ENCODE measurements around the gene PSG1. TPM values are rescaled to one million over a fixed set of nuclear protein-coding genes. Genes with fewer than 3 reads are reported as not detected.
"Not testable (repeated sequence)": the region's sequence is repeated elsewhere in the genome, so short reads cannot be mapped to it uniquely, and the experiment has no call there.

Gene PSG1
- total RNA-seq, 2 donors from 2014 or later = not detected

DNA sequence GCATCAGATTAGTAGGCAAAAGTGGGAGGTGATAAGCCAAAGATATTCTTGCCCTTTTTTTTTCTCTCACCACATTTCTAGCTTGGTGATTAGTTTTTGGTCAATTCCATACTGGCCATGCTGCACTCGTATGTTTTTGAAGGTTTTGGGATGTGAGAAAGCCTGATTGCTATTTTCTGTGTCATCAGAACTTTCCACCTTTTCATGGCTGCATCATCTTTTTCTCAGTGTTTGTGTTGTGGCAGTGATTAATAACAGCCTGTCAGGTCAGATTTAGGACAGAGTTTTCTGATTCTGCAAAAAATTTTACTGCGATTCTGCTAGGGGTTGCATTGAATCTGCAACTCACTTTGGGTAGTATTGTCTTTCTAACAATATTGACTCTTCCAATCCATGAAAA is 32.9 kb downstream of the PSG1 start:
- Histone ChIP-seq H3K9me3 (no peaks in the 10 kb centered on the region), H3K36me3 (no peaks in the 10 kb centered on the region), H3K27ac (no peak overlapping the region), H3K4me1 (replicated peaks) (no peaks in the 10 kb centered on the region), H3K4me3 (no peak overlapping the region), H3K27me3 (replicated peaks; ENCODE audit: insufficient read depth) (no peaks in the 10 kb centered on the region)
- no peak for DNase-seq (ENCODE audit: low spot score)
- intact Hi-C loops (cut with DNase I) = no loop called here
- 75% methylated on average over 2 of the region's 2 CpGs for WGBS
- TF ChIP-seq, protein P1, sequence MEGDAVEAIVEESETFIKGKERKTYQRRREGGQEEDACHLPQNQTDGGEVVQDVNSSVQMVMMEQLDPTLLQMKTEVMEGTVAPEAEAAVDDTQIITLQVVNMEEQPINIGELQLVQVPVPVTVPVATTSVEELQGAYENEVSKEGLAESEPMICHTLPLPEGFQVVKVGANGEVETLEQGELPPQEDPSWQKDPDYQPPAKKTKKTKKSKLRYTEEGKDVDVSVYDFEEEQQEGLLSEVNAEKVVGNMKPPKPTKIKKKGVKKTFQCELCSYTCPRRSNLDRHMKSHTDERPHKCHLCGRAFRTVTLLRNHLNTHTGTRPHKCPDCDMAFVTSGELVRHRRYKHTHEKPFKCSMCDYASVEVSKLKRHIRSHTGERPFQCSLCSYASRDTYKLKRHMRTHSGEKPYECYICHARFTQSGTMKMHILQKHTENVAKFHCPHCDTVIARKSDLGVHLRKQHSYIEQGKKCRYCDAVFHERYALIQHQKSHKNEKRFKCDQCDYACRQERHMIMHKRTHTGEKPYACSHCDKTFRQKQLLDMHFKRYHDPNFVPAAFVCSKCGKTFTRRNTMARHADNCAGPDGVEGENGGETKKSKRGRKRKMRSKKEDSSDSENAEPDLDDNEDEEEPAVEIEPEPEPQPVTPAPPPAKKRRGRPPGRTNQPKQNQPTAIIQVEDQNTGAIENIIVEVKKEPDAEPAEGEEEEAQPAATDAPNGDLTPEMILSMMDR (IDR thresholded peaks at IDR 0.05) = no peak
- TF ChIP-seq POLR2AphosphoS5 (IDR thresholded peaks at IDR 0.05) (no peak), POLR2A (IDR thresholded peaks at IDR 0.05) (no peak)

DNA sequence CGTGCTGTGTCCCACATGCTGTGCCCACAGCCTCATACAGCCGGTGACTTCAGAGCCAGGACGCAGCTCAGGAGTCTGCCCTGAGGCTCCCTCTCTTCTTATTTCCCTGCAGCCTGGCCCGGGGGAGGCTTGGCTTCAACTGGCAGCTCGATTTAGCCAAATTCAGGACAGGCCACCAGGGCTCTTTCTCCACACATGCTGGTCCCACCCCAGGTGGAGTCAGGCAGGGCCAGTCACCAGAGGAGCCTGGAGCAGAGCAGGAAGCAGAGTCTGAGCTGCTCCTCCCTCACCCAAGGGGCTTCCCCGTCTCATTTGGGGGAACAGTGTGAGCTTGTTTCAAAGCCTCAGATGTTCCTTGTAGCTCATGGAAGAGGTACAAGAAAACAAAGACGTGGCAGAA is 35.9 kb downstream of the PSG1 start:
- H3K27ac ChIP-seq; intact Hi-C loops (cut with DNase I): not testable (repeated sequence)
- 65% methylated on average over 7 of the region's 7 CpGs for WGBS

DNA sequence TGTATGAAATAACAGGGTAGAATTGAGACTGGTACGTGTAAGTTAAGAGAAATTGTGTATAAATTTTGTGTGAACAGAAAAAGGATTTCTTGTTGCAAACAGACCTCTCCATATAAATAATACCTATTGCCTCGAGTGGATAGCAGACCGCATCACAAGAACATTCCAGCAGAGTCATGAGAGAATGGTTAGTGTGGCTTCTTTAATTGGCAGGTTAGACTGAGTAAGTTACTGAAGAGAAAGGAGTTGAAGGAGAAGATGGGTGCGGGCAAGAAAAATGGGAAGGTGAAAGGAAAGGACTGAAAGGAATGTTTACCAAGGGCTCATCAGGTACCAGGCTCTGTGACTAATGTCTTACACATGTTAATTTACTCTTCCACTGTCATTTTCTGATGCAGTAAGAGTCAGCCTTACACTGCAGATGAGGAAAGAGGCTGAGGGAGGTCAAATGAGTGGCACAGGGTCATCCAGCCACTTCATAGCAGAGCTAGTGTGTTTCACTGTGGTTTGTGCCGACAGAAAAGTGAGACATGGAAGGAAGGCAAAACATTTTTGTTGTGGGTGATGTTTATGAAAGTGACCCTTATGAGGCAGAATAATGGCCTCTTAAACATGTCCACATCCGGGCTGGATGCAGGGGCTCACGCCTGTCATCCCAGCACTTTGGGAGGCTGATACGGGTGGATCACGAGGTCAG is 46.6 kb downstream of the PSG1 start:
- H3K4me3 ChIP-seq; H3K27me3 ChIP-seq (replicated peaks; ENCODE audit: insufficient read depth); H3K9me3 ChIP-seq; H3K4me1 ChIP-seq (replicated peaks); intact Hi-C loops (cut with DNase I); H3K36me3 ChIP-seq; H3K27ac ChIP-seq; DNase-seq (ENCODE audit: low spot score): not testable (repeated sequence)
- WGBS = 83% methylated on average over 9 of the region's 9 CpGs

More for the DNA sequence above, 35.9 kb downstream of the PSG1 start:
- not testable (repeated sequence) for H3K9me3 ChIP-seq; H3K4me3 ChIP-seq; H3K27me3 ChIP-seq (replicated peaks; ENCODE audit: insufficient read depth); H3K4me1 ChIP-seq (replicated peaks); H3K36me3 ChIP-seq; DNase-seq (ENCODE audit: low spot score)

DNA sequence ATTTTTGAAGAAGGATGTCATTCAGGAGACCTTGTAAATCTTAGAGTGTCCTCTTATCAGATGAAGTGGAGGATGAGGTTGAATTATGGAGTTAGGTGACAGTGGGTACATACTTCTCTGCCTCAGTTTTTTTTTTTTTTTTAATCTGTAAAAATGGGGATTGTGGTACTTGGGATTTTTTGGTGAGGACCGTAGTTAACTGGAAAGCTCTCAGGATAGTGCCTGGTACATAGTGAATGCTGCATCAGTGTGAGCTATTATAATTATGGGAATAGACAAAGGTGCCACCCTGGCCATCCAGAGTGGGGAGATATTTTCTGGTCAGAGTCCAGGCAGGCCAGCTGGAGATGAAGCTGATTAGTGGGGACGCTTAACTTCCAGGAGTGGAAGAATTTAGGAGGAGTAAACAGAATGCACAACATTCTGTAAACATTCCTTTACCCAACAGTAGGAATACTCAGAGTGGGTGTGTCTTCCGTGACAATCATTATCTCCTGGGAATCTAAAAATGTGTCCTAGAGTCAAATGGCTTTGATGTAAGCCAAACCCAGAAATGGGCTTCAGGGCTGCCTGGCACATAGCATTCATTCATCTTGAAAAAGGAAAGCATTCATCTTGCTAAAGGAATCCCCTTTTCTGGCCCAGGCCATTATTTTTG is 47.4 kb downstream of the PSG1 start:
- H3K36me3 ChIP-seq; H3K4me3 ChIP-seq; DNase-seq (ENCODE audit: low spot score); H3K4me1 ChIP-seq (replicated peaks); H3K27ac ChIP-seq; intact Hi-C loops (cut with DNase I); H3K9me3 ChIP-seq; H3K27me3 ChIP-seq (replicated peaks; ENCODE audit: insufficient read depth): not testable (repeated sequence)
- WGBS = 46% methylated on average over 3 of the region's 3 CpGs

DNA sequence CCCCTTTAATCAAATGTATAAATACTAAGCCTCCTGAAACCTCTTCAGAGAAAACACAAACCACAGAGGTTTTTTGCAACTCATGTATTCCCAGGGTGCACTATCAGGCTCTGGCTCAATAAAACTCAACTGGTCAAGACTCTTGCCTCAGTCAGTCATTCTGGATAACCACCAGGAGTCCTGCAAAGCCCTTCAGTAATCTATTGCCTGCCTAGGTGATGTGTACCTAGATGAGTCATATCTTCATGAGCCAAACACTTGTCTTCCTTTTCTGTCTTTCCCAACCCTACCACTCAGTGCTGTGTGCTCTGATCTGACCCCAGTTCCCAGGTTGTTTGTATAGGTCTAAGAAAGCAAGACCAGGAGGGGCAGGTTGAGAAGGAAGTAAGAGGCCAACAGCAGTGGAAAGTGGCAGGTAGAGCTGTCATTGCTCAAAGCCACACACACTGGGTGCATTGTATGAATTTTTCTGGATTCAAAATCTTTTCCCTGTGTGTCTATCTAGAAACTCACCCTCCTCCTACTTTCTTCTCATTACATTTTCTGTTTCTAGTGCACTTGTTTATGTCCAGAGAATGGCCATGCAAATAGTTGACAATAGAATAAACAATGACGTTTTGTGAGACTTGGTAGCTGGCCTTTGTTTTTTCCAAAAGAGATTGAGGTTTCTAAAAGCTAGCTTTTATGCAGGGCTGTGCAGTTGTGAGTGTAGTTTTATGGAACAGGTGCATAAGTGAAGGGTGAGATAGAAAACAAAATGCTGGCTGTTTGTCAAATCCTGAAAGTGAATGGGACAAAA is 48.1 kb downstream of the PSG1 start:
- DNase-seq (ENCODE audit: low spot score) = no peak
- Histone ChIP-seq H3K4me1 (replicated peaks) (no peaks in the 10 kb centered on the region), H3K27me3 (replicated peaks; ENCODE audit: insufficient read depth) (no peaks in the 10 kb centered on the region), H3K4me3 (no peak overlapping the region), H3K27ac (no peak overlapping the region), H3K36me3 (no peaks in the 10 kb centered on the region), H3K9me3 (no peaks in the 10 kb centered on the region)
- no peak for TF ChIP-seq POLR2AphosphoS5 (IDR thresholded peaks at IDR 0.05)
- TF ChIP-seq, protein P1 (IDR thresholded peaks at IDR 0.05) = no peak
- no peak for TF ChIP-seq POLR2A (IDR thresholded peaks at IDR 0.05)
- 23% methylated on average over 1 of the region's 1 CpG for WGBS
- intact Hi-C loops (cut with DNase I) = no loop called here

DNA sequence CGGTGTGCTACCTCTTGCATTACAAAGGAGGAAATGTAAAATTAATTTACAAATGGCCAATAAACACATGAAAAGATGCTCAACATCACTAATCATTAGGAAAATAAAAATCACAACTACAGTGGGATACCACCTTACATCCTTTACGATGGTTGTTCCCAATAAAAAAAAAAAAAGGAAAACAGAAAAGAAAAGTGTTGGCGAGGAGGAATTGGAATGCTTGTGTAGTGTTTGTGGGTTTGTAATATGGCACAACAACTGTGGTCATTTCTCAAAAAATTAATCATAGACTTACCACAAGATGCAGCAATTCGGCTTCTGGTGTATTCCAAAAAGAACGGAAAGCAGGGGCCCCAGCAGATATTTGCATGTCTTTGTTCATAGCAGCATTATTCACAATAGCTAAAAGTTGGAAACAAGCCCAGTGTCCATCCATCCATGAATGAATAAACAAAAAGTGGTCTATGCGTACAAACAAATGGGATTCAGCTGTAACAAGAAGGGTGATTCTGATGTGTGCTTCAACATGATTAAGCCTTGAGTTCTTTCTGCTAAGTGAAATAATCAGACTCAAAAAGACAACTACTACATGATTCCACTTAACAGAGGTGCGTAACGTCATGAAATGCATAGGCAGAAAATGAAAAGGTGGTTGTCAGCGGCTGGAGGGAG is 58.1 kb downstream of the PSG1 start:
- H3K9me3 ChIP-seq; H3K36me3 ChIP-seq; DNase-seq (ENCODE audit: low spot score); intact Hi-C loops (cut with DNase I); H3K27ac ChIP-seq; H3K4me1 ChIP-seq (replicated peaks); H3K4me3 ChIP-seq; H3K27me3 ChIP-seq (replicated peaks; ENCODE audit: insufficient read depth): not testable (repeated sequence)
- 75% methylated on average over 9 of the region's 9 CpGs for WGBS

DNA sequence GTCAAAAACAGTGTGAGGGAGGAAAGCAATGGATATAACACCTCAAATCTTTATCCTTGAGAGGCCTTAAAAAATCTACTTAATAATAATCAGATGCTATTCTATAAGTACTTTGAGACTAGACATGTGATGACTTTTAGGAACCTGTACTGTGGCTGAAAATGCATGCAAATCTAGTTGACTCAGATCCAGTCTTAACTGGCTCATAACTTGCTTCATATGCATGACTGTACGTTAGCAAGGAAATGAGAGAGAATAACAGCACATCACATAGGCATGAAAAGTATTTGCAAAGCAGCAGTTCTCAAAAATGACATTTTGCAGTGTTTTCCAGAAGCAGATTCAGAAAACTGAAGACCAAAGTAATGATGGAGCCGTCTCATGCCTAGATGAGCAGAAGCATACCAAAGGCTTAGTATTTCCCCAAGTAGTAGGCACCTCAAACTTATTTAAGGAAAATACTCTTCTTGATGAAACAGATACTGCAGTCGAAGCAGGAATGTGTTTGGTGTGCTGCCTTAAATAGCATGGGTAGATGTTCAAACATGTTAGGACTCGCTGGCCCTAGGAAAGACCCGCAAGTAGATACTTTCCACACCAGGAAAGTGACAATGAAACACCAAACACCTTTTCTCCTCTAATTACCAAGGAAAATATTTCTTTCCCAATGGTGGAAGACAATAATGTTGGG is 59.4 kb downstream of the PSG1 start:
- H3K4me3 ChIP-seq; H3K36me3 ChIP-seq; H3K27ac ChIP-seq; intact Hi-C loops (cut with DNase I); H3K4me1 ChIP-seq (replicated peaks); DNase-seq (ENCODE audit: low spot score); H3K27me3 ChIP-seq (replicated peaks; ENCODE audit: insufficient read depth); H3K9me3 ChIP-seq: not testable (repeated sequence)
- 39% methylated on average over 5 of the region's 5 CpGs for WGBS

Data from prostate gland (tissue), 2 donors.